Inflammatory macrophage treated with lipopolysaccharide for 1 hour (primary cell): ENCODE measurements around the gene TMEM141.

ENCODE experiments used
- DNase-seq, 2 donors: peaks; one replicate each; pipeline ENCODE4 v3.0.0-alpha.2; 2020 to 2022

Gene TMEM141

DNA sequence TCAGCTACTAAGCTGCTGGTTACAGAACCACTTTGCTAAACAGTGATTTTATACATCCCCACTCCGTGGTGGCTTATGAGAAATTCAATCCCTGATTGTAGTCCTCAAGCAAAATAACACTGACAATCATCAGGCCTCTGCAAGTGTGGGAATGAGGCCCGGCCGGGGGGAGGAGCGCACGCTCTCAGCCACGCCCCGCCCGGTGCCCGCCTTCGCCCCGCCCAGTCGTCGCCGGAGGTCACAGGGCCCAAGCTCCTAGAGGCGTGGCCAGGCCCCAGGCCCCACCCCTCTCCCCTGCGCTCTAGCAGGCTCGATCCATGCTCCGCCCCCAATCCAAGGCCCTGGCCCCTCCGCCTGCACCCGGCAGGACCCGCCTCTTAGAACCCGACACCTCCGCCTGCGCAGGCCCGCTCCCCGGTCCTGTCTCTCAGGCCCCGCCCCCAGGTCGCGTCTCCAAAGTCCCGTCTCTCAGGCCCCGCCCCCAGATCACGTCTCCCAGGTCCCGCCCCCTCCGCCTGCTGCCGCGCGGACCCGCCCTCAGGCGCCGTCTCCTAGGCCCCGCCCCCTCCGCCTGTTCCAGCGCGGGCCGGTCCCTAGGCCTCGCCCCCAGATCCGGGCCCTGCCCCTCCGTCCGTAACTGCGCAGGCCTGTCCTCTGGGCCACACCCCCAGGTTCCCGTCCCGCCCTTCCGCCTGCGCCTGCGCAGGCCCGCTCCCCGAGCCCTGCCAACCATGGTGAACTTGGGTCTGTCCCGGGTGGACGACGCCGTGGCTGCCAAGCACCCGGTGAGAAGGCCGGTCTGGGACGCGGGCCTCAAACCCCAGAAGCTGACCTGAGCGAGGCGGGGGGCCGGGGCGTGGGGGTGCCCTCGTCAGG is at the start of gene TMEM141:
Gene TMEM141, plus strand, starts transcription at position 705 of the 876 bp plus-strand sequence. Its CDS starts 27 bp downstream, at position 732.
- DNase-seq = peak; percentile 99

DNA sequence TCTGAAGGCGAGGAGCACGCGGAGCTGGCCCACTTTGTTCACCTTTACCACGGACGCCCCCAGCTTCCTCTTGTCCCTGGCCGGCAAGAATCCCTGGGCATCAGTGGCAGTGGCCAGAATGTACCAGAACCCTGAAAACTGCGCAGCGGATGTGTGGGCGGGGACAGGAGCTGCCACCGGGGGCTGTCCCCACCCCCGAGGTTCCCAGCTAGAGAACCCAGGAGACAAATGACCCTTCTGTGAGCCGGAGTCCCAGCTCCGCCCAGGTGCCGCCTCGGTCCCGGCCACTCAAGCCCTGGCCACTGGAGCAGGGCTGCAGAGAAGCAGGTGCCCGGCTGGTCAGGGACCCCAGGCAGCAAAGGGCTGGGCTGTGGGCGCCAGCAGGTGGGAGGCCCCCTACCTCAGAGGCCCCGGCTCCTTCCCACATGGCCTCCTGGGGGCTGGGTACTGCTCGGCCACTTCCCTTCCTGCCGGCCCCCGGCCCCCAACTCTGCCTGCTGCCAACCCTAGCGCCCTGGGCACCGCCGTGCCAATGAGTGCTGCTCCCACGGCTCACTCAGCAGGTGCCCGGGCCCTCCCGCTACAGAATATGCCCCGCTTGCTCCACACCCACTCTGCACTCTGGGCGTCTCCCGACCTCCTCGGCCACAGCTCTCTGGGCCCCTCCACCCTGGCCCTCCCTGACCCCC is 49.1 kb upstream of the TMEM141 start:
- peak; percentile 70 to 89 for DNase-seq

DNA sequence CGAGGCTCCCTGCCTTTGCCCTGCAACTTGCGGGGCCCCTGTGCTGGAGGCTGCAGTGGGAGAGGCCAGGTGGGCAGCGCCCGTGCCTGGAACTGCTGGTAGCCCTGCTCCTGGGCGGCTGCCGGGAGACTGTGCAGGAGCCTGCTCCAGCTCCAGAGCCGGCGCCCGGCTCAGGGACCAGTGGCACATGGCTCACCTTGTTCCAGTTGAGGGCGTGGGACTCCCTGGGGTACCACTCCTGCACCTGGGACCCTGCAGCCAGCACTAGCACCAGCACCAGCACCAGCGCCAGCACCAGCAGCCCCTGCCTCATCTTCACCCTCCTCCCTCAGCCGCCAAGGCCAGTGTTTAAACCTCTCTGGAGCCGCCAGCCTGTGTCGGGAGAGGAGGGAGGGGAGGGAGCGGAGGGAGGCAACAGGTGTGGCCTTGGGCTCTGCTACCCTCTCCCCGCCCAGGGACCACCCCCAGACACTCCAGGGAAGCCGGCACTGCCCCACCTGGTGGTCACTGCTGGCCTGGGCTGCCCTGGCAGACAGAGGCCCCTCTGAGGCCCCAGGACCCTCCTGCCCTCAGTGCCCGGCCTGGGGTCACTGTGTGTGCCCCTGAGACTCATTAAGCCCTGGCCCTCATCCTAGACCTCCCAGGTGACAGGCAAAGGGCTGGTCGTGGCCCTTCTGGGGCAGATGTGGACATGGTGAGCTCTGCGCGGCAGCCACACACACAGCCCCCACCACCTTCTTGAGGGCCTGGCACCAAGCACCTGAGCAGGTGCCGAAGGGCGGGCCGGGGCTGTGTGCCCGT is 48.4 kb upstream of the TMEM141 start, which contains the start of gene LCN10:
Gene LCN10, minus strand, starts transcription at position 350 of the 801 bp plus-strand sequence. Its CDS starts 37 bp downstream, at position 313.
- no peak for DNase-seq

DNA sequence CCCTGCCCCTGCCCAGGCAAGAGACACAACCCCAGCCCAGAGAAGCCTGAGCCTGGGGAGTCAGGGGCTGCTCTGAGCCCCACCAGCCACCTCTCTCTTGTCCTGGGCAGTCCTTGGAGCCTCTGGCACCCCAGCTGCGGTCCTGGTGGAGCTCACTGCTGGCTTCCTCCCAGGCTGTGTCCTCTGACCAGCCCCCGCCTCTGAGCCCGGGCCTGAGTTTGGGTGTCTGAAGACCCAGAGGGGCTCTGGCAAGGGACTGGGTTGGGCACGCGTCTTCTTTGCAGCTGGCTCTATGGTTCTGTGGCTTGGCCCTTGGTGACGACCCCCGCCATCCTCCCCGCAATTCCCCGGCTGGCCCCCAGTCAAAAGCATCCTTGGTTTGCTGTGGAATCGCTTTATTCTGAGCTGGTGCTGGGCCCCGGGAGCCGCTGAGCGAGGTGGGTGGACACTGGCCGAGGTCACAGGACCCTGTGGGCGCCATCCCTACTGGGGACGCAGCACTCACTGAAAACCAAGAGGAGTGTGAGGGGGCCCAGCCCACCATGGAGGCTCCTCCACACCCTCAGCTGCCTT is 47.4 kb upstream of the TMEM141 start:
- no peak for DNase-seq

DNA sequence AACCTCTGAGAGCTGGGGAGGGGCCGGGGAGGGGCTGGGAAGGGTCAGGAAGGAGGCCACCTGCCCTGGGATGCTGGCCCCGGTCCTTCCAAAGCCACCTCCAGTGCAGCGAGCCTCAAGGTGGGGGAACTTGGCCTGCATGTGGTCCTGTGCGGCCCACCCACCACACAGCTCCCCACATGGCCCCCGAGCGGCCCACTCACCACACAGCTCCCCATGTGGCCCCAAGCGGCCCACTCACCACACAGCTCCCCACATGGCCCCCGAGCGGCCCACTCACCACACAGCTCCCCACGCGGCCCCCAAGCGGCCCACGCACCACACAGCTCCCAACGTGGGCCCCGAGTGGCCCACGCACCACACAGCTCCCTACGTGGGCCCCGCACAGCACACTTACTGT is 46.4 kb upstream of the TMEM141 start:
- no peak for DNase-seq

DNA sequence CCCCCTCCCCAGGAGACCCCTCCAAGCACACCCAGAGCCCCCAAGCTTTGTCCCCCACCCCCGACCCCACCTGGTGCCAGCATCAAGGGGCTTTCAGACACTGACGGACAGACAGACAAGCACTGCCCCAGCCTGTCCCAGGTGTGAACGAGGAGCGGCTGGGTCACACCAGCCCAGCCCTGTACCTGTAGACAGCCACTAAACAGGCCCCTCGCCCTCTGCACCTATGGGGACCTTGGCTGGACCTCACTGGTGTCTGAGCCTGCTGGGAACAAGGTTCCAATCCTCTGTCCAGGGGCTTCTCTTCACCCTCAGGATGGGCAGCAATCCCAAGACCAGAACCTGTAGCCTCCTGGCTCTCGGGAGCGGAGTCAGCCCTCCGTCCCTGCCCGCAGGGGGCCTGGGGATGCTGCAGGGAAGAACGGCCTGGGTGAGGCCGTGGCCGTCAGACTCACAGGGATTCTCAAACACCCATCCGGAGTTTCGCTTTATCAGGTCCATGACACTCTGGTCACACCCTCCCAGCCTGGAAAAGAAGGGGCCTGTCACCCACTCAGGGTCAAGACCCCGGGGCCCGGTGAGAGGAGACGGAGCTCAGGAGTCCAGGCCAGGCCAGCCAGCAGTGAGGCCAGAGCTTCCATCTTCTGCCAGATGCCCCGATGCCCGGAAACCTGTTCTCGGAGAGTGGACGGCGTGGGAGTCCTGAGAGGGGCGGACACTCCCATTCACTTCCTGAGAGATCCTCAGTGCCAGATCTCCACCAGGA is 45.6 kb upstream of the TMEM141 start:
- DNase-seq = no peak

DNA sequence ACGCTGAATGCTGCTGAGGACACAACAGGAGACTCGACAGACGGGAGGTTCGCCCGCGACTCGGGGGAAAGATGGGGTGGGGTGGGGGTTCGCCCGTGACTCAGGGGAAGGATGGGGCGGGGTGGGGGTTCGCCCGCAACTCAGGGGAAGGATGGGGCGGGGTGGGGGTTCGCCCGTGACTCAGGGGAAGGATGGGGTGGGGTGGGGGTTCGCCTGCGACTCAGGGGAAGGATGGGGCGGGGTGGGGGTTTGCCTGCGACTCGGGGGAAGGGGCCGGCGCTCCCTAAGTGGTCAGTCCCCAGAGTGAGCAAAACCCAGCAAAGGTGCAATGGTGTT is 45.0 kb upstream of the TMEM141 start:
- DNase-seq = no peak

DNA sequence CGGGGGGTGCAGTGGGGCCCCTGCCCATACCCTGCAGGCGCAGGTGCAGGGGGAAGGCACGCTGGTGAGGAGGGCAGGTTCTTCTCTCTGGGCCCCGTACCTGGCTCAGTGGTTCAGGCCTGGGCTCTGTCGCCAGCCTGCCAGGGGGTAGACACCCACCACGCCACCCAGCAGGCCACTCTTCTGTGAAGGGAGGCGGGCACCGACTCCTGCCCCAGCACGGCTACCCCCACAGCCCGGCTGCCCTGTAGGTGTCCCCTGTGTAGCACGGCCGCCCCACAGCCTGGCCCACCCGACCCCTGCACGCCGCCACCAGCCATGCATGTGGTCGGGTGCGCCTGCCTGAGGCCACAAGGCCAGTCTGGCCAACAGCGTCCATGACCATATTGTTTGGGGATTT is 44.5 kb upstream of the TMEM141 start:
- no peak for DNase-seq

DNA sequence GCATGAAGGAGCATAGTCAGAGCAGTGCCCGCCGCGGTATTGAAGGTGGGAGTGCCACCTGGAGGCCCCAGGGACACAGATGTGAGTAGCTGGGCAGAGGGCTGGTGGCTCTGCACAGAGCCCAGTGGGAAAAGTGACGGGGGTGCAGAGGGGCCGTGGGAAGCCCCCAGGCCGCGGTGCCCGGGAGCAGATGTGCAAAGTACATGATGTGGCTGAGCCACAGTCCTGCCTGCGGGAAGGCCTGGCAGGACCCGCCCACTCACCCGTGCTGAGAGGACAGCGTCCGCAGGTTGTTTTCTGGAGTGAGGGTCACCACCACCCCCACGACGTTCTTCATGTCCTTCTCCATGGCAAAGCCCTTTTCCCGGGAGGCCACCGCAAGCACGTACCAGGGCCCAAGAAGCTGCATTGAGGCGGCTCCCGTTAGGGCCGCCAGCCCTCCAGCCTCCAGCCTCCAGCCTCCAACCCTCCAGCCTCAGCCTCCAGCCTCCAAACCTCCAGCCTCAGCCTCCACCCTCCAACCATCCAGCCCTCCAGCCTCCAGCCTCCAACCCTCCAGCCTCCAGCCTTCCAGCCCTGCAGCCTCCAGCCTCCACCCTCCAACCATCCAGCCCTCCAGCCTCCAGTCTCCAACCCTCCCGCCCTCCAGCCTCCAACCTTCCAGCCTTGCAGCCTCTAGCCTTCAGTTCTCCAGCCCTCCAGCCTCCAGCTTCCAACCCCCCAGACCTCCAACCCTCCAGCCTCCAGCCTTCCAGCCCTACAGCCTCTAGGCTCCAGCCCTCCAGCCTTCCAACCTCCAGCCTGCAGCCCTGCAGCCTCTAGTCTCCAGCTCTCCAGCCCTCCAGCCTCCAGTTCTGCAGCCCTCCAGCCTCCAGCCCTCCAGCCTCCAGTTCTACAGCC is 43.7 kb upstream of the TMEM141 start:
- DNase-seq = no peak

DNA sequence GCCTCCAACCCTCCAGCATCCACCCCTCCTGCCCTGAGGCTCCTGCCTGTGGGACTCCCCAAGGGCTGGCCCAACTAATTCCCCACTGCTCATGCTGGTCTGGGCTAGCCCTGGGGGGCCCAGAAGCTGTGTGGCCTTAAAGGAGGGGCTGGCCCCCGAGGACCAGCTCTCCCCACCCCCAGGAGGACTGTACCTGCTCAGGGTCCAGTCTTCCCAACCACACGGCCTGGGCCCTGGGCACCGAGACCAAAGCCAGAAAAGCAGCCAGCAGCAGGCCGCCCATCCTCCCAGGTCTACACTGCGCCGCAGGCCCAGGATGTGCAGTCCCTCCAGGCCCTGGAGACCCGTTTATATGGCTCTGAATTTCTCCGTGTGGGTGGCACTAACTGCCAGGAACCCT is 42.9 kb upstream of the TMEM141 start, which contains the start of gene LCN6:
Gene LCN6, minus strand, starts transcription at position 325 of the 400 bp plus-strand sequence. Its CDS starts 42 bp downstream, at position 283.
- no peak for DNase-seq

DNA sequence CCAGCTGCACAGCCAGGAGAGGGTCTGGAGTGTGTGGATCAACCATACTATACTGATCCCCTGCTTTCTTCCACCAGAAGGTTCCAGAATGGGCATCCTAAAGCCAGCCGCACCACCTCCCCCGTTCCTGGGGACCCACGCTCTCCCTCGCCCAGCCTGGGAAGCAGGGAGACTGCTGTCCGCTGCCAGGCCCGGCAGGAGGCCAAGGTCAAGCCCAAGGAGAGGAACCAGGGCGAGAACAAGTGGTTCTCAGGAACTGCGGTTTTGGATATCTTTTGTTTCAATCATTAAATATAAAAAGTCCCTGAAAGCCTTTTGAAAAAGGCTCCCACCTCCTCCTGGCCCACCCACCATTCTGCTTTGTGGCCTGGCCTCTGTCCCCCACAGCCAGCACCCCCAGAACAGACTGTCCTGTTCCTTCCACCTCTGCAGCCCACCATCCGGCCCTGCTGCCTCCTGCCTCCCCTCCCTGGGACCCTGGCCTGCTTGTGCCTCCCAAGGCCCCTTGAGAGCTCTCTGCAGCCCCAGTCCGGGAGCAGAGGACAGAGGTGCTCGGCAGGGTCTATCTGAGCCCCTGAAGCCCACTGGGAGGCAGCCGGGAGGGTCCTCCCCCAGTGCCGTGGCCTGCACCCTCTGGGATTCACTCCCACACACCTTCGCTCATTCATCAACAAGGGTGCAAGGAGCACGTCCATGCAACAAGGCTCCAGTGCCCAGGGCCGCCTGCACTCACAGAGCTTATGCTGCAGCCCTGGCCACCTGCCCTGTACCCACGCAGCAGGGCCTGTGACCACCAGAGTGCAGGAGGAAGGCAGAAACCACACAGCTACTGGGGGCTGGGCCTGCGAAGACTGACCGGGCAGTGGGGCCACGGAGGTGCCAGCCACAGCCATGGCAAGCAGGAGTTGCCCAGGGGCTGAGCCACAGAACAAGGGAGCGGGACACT is 42.2 kb upstream of the TMEM141 start:
- no peak for DNase-seq

DNA sequence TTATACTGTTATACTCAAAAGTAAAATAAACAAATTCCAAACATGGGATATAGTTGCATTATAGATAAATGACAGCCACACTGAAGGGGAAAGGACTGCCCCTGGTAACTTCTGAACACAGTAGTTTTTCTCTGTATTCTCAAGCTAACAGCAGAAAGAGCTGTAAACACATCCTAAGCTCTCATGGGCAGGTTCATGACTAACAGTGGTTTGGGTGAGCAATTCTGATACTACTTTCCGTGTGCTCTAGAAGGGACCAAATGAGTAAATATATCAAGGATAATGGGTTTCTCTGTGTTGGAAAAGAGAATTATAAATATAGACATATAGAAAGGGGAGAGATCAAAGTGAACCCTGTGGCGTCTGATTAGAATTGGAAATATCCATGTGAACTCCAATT is 40.6 kb upstream of the TMEM141 start:
- no peak for DNase-seq

DNA sequence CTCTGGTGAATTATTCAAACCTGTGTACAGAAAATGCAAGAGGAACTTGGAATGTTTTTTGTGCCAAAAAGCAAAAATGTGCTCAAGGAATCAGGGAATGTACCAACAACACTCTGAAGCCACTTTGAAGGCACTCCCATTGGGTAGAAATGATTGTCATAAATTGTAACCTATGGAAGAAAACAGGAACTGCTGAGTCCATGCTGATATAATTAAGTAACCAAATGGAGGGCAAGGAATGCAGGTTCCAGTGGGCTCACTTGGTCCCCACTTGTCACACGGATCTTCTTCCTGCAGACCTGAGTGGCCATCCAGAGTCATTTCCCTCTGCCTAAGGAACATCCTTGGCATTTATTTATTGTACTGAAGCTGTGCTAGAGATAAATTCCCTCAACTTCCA is 39.9 kb upstream of the TMEM141 start:
- DNase-seq = no peak

DNA sequence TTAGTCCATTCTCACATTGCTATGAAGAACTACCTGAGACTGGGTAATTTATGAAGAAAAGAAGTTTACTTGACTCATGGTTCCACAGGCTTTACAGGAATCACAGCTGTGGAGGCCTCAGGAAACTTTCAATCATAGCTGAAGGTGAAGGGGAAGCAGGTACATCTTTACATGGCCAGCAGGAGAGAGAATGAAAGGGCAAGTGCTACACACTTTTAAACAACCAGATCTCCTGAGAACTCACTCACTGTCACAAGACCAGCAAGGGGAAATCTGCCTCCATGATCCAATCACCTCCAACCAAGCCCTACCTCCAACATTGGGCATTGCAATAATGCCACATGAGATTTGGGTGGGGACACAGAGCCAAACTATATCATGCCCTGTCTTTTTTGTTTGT is 39.3 kb upstream of the TMEM141 start:
- no peak for DNase-seq

DNA sequence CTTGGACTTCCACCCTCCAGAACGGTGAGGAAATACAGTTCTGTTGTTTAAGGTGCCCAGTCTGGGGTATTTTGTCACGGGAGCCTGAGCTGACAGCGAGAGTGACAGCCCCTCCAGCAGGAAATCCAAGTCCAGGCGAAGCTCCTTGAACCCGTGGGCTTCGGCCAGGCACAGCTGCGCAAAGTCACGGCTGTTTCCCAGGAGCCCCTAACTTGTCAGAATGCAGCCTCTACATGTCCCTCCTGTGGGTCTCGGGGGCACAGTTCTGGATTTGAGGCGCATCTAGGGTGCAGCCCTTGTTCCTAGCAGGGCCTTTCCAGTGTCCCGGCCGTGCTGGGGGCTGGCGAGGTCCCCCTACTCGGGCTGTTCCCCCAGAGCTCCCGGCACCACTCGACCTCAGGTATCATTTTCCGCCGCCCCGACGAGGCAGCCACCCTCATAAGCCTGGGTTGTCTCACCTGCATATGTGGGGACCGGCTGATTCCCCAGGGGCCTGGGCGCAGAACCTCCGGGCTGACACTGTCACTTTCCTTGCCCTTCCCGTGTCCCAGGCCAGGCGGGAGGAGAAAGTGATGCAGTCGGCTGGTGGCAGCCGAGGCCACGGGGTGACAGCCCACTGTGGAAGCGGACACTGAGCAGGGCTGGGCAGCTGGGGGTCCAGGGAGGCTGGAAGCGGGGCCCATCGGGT is 37.6 kb upstream of the TMEM141 start:
- DNase-seq = no peak

DNA sequence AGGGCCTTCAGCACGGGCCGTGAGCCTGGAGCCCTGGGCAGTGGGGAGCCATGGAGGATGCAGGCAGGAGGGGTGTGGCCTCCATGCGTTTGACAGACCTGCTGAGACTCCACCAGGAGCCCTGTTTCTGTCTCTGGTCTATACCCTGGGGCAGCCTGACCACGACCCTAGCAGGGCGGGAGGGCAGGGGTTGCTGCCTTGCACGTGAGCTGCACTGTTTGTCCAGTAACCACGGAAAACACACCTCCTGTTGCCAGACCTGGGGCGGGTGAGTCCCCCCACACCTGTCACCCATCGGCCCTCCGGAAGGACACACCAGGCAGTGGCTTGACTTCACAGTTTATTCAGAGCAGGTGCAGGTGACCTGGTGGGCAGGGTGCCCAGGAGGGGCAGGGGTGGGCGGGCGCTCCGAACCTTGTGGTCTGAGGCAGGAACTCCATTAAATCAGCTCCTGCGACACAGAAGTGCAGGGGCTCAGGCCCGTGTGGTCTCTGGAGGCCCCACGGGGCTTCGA is 37.0 kb upstream of the TMEM141 start:
- DNase-seq = no peak

DNA sequence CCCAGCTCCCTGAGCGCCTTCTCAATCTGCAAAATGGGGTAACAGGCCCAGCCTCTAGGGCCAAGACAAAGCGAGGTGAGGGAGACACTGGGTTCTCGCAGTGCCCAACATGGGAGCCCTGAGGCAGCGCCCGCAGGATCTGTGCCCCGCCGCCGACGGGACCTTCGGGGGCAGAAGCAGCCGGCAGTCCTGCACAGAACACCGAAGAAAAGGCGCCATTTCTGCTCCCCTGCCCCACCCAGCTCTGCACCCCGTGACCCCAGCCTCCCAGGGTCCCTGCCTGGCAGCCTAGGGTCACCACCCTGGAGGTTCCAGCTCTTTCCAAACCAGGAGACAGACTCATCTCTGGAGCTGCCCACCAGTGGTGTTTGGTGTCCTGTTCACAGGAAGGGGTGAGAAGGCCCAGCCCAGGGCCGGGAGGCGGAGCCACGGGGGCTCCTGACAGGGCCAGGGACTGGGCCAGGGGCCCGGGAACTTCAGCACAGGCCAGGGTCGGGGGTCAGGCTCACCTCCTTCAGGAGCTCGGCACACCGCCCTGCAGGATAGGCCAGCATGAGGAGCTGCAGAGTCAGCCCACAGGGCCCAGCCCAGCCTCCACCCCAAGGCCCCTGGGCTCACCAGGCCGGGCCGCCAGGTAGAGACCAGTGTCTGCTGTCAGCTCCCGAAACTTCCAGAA is 36.4 kb upstream of the TMEM141 start:
- no peak for DNase-seq
